ENCODE data around the gene TNIP2.

The TNIP2 gene

DNA sequence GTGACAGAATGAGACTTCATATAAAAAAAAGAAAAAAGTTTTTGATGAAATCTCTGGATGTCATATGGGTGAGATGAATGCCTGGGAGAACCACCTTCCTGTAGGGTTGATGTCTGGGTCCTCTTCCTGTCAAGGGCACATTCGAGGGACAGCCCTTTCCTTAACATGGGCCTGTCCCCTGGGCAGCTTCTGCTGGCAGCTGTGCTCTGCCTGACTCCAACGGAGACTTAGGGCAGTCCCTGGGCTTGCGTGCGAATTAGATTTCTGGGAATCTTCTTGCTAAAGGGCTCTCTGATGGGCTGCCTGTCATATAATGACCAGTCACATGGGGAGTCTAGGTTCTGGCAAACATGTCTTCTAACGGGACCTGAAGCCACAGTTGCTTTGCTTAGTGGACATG, 40.7 kb downstream of the TNIP2 start:
- no peak for DNase-seq (ENCODE audit: low read depth in 2 of 2)

- DNase-seq (ENCODE audit: low read depth in 2 of 2) = no peak
These were observed 41.2 kb downstream of the TNIP2 start for GRCh38 chr4:2714918-2715317.

GRCh38 chr4:2714061-2714770, 41.9 kb downstream of the TNIP2 start:
- DNase-seq (ENCODE audit: low read depth in 2 of 2) = no peak

- DNase-seq (ENCODE audit: low read depth in 2 of 2) = no peak
These were observed 42.8 kb downstream of the TNIP2 start for GRCh38 chr4:2713337-2713736.

DNA sequence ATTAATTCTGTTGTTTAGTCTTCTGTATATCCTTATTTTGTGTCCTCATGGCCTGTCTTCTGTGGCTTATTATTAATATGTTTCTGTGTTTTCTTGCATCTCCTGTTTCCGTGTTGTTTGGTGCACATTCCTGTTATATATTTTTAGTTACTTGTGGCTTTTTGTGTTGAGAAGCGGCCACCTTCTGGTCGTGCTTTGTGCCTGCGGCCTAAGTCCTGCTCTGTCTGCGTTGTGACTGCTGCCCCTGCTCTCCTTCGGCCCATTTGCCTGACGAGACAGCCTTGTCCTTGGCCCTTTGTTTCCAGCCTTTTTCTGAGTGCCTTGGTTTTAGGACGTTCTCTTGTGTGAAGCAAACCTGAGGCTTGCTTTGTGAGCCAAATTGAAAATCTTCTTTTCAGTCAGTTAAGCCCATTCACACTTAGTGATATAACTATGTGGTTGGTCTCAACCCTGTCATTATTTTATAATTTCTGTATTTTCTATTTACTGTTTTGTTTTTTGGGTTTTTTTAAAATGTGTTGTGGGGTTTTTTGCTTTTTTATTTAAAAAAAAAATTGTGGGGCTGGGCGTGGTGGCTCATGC, 43.8 kb downstream of the TNIP2 start:
- no peak for DNase-seq (ENCODE audit: low read depth in 2 of 2)

DNA sequence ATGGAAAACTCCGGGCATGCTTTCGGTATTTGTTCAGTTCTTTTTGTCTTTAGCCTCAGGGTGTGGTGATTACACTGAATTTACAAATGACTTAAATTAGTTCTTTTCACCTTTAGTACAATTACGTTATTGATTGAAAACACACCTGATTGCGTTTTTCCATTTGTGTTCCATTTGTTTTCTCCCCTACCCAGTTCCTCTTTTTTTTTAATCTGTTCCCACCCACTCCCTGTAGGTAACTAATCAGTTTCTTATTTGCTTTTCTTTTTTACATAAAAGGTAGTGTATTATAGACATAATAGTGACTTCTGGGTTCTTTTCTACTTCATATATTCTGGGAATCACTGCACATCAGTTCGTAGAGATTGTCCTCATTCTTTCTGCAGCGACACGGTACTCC, 53.4 kb downstream of the TNIP2 start:
- no peak for DNase-seq (ENCODE audit: low read depth in 2 of 2)

GRCh38 chr4:2702361-2702760, 53.8 kb downstream of the TNIP2 start:
- DNase-seq (ENCODE audit: low read depth in 2 of 2) = no peak

GRCh38 chr4:2700031-2700430, 56.1 kb downstream of the TNIP2 start:
- no peak for DNase-seq (ENCODE audit: low read depth in 2 of 2)

- DNase-seq (ENCODE audit: low read depth in 2 of 2) = no peak
These were observed 56.6 kb downstream of the TNIP2 start for GRCh38 chr4:2699534-2699933.

DNA sequence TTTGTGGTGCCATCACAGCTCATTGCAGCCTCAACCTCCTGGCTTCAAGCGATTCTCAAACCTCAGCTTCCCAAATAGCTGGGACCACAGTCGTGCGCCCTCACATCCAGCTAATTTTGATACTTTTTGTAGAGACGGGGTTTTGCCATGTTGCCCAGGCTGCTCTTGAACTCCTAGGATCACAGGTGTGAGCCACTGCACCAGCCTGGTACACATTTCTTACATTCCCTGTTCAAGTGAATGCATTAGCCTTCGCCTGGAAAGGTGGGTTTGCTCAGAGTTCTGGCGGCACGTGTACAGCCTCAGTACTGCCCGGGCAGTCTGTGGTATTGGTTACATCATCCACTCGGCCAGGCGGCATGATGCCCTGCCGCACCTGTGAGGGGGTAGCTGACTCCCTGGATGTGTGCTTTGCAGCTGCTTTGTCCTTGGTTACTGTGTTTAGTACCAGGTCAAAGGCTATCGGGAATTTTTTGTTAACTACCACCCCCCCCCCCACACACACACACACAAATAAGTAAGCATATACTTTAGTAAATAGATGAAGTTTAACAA, 57.1 kb downstream of the TNIP2 start:
- no peak for DNase-seq (ENCODE audit: low read depth in 2 of 2)

GRCh38 chr4:2698504-2698903, 57.6 kb downstream of the TNIP2 start:
- no peak for DNase-seq (ENCODE audit: low read depth in 2 of 2)

- no peak for DNase-seq (ENCODE audit: low read depth in 2 of 2)
These were observed 58.1 kb downstream of the TNIP2 start for GRCh38 chr4:2697995-2698414.

DNA sequence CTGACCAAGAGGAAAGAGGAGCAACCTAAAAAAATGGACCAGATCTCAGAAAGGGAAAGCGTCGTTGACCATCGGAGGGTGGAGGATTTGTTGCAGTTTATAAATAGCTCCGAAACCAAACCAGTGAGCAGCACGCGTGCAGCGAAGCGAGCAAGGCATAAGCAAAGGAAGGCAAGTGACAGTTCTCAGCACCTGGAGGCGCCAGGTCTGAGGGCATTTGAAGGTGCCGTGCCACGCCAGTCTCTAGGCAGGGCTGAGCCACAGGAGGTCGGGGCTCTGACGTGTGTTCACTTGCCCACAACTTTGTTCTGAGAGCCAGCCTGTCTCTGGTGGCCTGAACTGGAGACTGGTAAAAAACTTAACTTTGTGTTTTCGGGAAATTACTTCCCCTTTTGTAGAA, 59.7 kb downstream of the TNIP2 start:
- DNase-seq (ENCODE audit: low read depth in 2 of 2) = no peak

GRCh38 chr4:2695346-2696060, 60.6 kb downstream of the TNIP2 start:
- no peak for DNase-seq (ENCODE audit: low read depth in 2 of 2)

DNA sequence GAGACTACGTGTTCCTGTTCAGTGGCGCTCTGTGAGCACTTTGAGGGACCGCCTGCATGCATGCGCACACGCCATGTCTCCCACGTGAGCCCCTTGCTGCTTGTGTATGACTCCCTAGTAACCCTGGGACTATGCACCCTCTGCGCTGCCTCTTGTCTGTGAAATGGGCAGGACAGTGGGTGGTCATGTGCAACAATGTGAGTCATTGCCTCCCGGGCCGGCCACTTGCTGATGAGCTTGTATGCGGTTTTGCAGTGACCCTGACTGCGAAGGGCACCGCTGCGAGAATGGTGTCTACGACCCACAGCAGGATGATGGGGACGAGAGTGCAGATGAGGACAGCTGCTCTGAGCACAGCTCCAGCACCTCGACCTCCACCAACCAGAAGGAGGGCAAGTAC, 61.4 kb downstream of the TNIP2 start:
- DNase-seq (ENCODE audit: low read depth in 2 of 2) = no peak

DNA sequence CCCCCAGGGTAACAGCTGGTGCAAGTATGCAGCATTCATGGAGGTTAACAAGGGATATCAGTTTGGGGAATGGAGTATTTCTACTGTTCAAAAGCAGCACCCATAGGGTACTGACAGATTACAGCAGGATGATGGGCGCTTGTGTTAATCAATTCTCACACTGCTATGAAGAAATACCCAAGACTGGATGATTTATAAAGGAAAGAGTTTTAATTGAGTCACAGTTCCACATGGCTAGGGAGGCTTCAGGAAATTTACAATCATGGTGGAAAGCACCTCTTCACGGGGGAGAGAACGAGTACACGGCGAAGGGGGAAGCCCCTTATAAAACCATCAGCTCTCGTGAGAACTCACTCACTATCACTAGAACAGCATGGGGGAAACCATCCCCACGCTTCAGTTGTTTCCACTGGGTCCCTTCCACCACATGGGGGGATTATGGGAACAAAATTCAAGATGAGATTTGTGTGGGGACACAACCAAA, 64.1 kb downstream of the TNIP2 start:
- no peak for DNase-seq (ENCODE audit: low read depth in 2 of 2)
